22Rv1 (cell line): ENCODE results near the gene PTGIR.

Experiments
- CTCF ChIP-seq: fragments of 450-650 bp; IDR thresholded peaks from 2 replicates; pipeline ENCODE4 v1.5.1; 2017; ENCODE audit warnings: mild to moderate bottlenecking
- ZFX ChIP-seq: fragments of 450-650 bp; IDR thresholded peaks from 2 replicates; pipeline ENCODE4 v1.6.1; 2017; ENCODE audit warnings: antibody characterized with exemption, borderline replicate concordance

- TF ChIP-seq CTCF (no peak), ZFX (no peak)
Observed at GRCh38 chr19:46644720-46645119, 19.8 kb upstream of the PTGIR start.
